Bronchial epithelial cell (primary cell): ENCODE data around the gene RPS27L. TPM values are rescaled to one million over a fixed set of nuclear protein-coding genes. Genes with fewer than 3 reads are reported as not detected.

Experiments used
- DNase-seq: peaks from one replicate; pipeline ENCODE4 v3.0.0-alpha.2; 2010; ENCODE audit warnings: low read depth
- FAIRE-seq: peaks from 2 replicates; lab custom pipeline; 2011; peaks lifted over from hg19 to GRCh38; lab: Jason Lieb, UNC
- H3K27me3 ChIP-seq: 2 replicates; pipeline ENCODE4 v1.5.1; 2011; ENCODE audit warnings: low read length; ENCODE audit not compliant: control insufficient read depth, insufficient read depth
- H3K36me3 ChIP-seq: 2 replicates; pipeline ENCODE4 v1.5.1; 2011; ENCODE audit warnings: low read length; ENCODE audit not compliant: control insufficient read depth, insufficient read depth
- H3K4me3 ChIP-seq: 2 replicates; pipeline ENCODE4 v1.5.1; 2011; ENCODE audit warnings: mild to moderate bottlenecking, low read depth, low read length, control low read depth
- CTCF ChIP-seq: IDR thresholded peaks from 2 replicates; pipeline ENCODE4 v1.5.1; 2011; ENCODE audit warnings: mild to moderate bottlenecking, moderate library complexity, low read length, control low read depth, inconsistent platforms; ENCODE audit not compliant: insufficient read depth, severe bottlenecking
- total RNA-seq: library from RNA; depleted of rRNA; stranded (reverse); fragments of >200 nt; gene quantifications from 2 replicates; pipeline ENCODE4 v1.2.1, GENCODE V29; 2014

RPS27L gene
- total RNA-seq, 1 donor from 2014 or later = 62.7 TPM

- DNase-seq (no peak), FAIRE-seq (no peak)
- no peak for TF ChIP-seq CTCF
- Histone ChIP-seq H3K27me3 (no peaks in the 10 kb centered on the region), H3K4me3 (no peak overlapping the region), H3K36me3 (no peaks in the 10 kb centered on the region)
These were observed 12.5 kb upstream of the RPS27L start for GRCh38 chr15:63169788-63170187.

- no peak for DNase-seq
- no peak overlapping the region for H3K4me3 ChIP-seq
- no peak for FAIRE-seq
- no peaks in the 10 kb centered on the region for H3K36me3 ChIP-seq
- no peaks in the 10 kb centered on the region for H3K27me3 ChIP-seq
- TF ChIP-seq CTCF = no peak
These were observed 8.9 kb upstream of the RPS27L start for GRCh38 chr15:63166219-63166618.

GRCh38 chr15:63165166-63165859 lies 8.0 kb upstream of the RPS27L start:
- DNase-seq (no peak), FAIRE-seq (no peak)
- Histone ChIP-seq H3K4me3 (no peak overlapping the region), H3K36me3 (no peaks in the 10 kb centered on the region), H3K27me3 (no peaks in the 10 kb centered on the region)
- TF ChIP-seq CTCF = no peak

GRCh38 chr15:63163217-63163616 lies 5.9 kb upstream of the RPS27L start:
- Histone ChIP-seq H3K4me3 (no peak overlapping the region), H3K36me3 (no peaks in the 10 kb centered on the region), H3K27me3 (no peaks in the 10 kb centered on the region)
- no peak for DNase-seq
- no peak for FAIRE-seq
- TF ChIP-seq CTCF = no peak

- DNase-seq = no peak
- no peak for FAIRE-seq
- H3K4me3 ChIP-seq = no peak overlapping the region
- no peaks in the 10 kb centered on the region for H3K27me3 ChIP-seq
- TF ChIP-seq CTCF = no peak
- H3K36me3 ChIP-seq = no peaks in the 10 kb centered on the region
These were observed 3.4 kb upstream of the RPS27L start for GRCh38 chr15:63160638-63161037.
